ENCODE data around the gene PPARA.

The PPARA gene

GRCh38 chr22:46272762-46273431, 122.6 kb downstream of the PPARA start:
- no peak for DNase-seq (ENCODE audit: low read depth, low spot score)

DNA sequence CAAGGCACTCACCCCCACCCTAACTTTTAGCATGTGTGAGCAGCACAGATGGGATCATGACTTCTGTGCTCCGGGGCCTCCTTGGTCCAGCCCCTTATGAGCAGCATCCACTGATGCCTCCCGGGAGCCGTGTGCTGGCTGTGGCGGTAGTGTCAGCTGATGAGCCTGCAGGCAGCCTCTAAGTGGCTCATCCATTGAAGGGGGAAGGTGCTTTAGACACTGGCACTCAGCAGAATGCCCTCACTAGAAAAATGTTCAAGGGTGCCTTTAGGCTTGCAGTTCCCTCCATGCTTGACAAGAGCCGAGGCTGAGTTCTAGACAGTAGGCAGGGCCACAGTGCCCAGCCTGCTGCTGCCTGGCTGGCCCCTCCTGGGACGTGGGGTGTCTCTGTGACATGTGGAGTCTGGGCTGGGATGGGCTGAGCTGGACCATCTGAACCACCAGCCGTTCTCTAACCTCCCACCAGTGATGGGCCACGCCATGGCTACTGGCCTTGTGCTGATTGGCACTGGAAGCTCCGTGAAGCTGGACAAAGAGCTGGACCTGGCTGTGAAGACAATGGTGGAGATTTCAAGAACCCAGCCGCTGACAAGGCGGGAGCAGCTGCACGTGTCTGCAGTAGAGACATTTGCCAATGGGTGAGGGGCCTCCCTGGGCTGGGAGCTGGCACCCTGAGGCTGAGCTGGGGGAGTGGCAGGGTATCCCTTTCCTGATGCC, 123.3 kb downstream of the PPARA start:
- no peak for DNase-seq (ENCODE audit: low read depth, low spot score)

GRCh38 chr22:46274381-46274780, 124.1 kb downstream of the PPARA start:
- DNase-seq (ENCODE audit: low read depth, low spot score) = no peak

GRCh38 chr22:46275455-46276122, 125.3 kb downstream of the PPARA start:
- no peak for DNase-seq (ENCODE audit: low read depth, low spot score)

- no peak for DNase-seq (ENCODE audit: low read depth, low spot score)
Measured at GRCh38 chr22:46276563-46276962, 126.2 kb downstream of the PPARA start.

DNA sequence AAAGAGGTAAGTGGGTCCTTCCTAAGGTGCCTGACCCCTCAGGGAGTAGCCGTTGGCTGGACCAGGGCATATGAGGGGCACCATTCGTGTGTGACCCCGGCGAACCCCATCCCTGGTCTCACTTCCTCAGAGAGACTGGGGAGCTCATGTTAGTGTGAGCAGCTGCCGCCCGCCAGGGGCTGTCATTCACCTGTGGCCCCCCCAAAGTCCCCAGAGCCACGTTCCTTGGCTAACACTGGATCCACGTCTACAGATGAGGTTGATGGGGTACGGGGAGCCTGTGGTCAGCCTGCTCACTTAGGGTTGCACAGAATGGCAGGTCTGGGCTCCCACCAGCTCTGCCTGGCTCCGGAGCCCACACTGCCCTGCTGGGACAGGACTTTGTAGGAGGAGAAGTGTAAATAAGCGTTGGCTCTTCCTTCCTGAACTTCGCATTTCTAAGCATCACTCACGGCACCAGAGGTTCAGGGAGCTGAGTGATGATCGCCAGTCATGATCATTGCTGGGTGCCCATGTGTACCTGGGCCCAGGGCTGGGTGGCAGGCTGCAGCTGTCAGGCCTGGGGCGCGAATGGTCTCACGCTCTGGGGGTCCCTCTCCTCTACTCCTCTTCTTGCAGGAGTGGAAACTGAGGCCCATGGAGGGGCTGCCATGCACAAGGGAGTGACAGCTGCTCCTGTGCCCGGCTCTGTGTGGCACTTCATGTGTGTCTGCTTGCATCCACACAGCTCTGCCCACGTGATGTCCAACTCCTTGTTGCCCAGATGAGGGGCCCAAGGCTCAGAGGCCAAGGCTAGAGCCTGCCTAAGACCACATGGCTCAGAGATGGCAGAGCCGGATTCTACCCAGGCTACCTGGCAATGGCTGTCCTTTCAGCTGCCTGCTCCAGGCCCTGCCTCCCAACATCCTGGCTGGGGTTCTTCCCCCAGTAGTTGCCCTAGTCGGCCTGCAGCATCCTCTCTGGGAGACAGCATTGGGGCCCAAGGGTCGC, 128.6 kb downstream of the PPARA start:
- no peak for DNase-seq (ENCODE audit: low read depth, low spot score)

GRCh38 chr22:46280063-46280817, 129.9 kb downstream of the PPARA start:
- no peak for DNase-seq (ENCODE audit: low read depth, low spot score)

- DNase-seq (ENCODE audit: low read depth, low spot score) = no peak
Measured at GRCh38 chr22:46280999-46281623, 130.8 kb downstream of the PPARA start.

DNA sequence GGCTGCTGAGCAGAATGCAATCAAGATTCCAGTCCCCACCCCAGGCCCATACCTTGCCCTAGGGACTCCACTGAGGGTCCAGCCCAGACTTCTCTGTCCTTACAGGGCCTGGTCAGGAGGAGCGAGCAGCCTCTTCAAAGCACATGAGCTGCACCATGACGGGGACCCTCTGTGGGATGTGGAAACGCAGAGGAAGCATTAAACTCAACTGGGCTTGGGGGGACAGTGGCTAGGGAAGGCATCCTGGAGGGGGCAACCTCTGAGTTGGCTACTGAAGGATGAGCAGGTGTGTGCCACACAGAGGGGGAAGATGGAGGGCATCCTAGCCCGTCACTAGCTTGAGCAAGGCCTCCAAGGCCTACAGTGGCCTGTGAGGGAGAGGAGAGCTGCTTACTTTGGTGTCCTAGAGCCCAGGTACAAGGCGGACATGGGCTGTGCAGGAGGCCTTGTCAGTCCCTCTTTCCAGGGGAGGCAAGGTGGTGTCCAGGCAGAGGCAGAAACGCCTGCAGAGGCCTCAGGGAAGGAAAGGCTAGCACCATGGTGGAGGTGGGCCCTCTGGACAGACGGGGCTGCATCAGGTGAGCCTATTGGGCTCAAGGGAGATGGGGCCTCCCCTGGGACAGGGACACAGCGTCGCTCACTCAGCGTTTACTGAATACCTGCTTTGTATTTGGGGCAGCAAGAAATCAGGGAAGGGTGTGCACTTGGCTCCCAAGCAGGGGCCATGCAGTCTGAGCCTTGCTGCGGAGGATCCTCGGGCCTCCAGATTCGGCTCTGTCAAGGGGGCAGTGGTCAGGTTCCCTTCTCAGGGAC, 131.7 kb downstream of the PPARA start:
- no peak for DNase-seq (ENCODE audit: low read depth, low spot score)

GRCh38 chr22:46286006-46286405, 135.7 kb downstream of the PPARA start:
- DNase-seq (ENCODE audit: low read depth, low spot score) = no peak

DNA sequence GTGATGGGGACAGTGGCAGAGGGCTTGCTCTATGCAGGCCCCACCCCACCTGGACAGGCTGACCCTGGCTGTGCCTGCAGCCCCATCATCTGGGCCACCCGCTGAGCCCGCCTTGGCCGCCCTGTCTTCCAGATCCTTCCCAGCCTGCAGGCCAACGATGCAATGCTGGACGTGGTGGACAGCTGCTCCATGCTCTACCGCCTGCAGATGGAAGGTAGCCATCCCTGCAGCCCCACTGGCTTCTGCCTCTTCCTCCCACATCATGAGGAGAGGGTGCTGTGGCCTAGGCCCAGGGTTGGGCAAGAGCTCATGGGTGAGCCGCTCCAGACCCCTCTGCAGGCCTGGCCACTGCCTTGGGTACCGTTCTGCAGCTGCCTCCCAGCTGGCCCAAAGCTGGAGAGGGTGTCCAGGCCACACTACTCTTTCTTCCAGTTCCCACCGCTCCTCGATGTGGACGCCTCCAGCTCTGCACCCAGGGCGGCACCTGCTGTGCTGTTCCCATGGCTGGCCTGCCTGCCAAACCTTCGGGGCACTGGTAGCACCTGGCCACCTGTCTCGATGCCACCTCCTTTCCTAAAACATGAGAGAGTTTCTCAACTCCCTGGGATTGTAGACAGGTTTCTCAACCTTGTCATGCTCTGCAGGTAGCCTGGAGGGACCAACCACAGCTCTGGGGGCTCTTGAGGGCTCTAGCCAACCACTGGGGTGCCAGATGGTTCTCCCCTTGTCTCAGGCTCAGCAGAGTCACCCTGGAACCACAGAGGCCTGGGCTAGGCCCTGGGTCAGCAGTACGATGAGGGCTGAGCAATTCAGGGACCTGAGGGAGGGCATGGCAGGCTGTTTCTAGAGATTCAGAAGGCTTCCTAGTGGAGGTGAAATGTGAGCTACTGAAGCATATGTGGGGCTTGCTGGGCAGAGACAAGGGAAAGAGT, 136.9 kb downstream of the PPARA start:
- DNase-seq (ENCODE audit: low read depth, low spot score) = no peak

- DNase-seq (ENCODE audit: low read depth, low spot score) = no peak
Measured at GRCh38 chr22:46287873-46288751, 137.8 kb downstream of the PPARA start.

DNA sequence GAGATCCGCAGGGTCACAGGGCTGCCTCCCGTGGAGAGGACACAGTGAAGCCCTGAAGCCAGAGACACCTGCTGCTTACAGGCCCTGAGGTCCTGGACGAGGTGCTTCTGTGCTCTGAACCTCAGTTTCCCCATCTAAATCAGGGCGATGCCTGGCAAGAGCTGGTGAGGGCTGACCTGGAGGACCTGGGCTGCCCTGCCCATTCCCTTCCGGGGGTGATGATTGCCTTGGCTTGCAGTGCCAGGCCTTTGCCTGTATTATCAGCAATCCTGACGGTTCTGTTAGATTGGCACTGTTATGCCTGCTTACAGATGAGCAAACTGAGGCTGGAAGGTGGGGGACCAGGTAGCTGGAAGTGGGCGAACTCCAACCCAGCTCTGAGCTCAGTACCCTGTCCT, 138.5 kb downstream of the PPARA start:
- DNase-seq (ENCODE audit: low read depth, low spot score) = no peak

- DNase-seq (ENCODE audit: low read depth, low spot score) = no peak
Measured at GRCh38 chr22:46289244-46289891, 139.0 kb downstream of the PPARA start.

- no peak for DNase-seq (ENCODE audit: low read depth, low spot score)
Measured at GRCh38 chr22:46290121-46290842, 140.0 kb downstream of the PPARA start.

All from iPS DF 19.7 (cell line).